GM06990 (cell line): Measurements from ENCODE around the gene SYNE4.
"Not testable (repeated sequence)": the region's sequence is repeated elsewhere in the genome, so short reads cannot be mapped to it uniquely, and the experiment has no call there.

Experiments
- DNase-seq: peaks from one replicate; pipeline ENCODE4 v3.0.0-alpha.2; 2011; ENCODE audit not compliant: insufficient read length; ENCODE audit errors: extremely low read depth
- H3K27me3 ChIP-seq: replicated peaks from 2 replicates; pipeline ENCODE4 v1.6.0; 2011; ENCODE audit warnings: low read length; ENCODE audit not compliant: control insufficient read depth, insufficient read depth
- H3K36me3 ChIP-seq: 2 replicates; pipeline ENCODE4 v1.5.1; 2011; ENCODE audit warnings: low read length; ENCODE audit not compliant: control insufficient read depth, insufficient read depth
- H3K4me3 ChIP-seq: replicated peaks from 2 replicates; pipeline ENCODE4 v1.5.1; 2011; ENCODE audit warnings: low read depth, mild to moderate bottlenecking, control low read depth, low read length
- CTCF ChIP-seq: IDR thresholded peaks from 2 replicates; pipeline ENCODE4 v1.5.1; 2011; ENCODE audit warnings: low read length, control low read depth, mild to moderate bottlenecking, inconsistent platforms; ENCODE audit not compliant: insufficient read depth, poor library complexity, severe bottlenecking

The SYNE4 gene

GRCh38 chr19:36049080-36049698 lies 40.6 kb upstream of the SYNE4 start:
- Histone ChIP-seq H3K36me3 (no peaks in the 10 kb centered on the region; the same call in 1 of the 2 replicates), H3K27me3 (no peaks in the 10 kb centered on the region), H3K4me3 (no peak overlapping the region)
- TF ChIP-seq CTCF = no peak
- DNase-seq = no peak

- Histone ChIP-seq H3K36me3 (no peaks in the 10 kb centered on the region; the same call in 1 of the 2 replicates), H3K4me3 (no peak overlapping the region), H3K27me3 (no peaks in the 10 kb centered on the region)
- no peak for TF ChIP-seq CTCF
- DNase-seq = no peak
Observed at GRCh38 chr19:36047835-36048234, 39.2 kb upstream of the SYNE4 start.

GRCh38 chr19:36046443-36047050 lies 37.9 kb upstream of the SYNE4 start:
- TF ChIP-seq CTCF = no peak
- no peak for DNase-seq
- H3K4me3 ChIP-seq = no peak overlapping the region
- H3K27me3 ChIP-seq = no peaks in the 10 kb centered on the region
- H3K36me3 ChIP-seq = no peaks in the 10 kb centered on the region; the same call in 1 of the 2 replicates

DNA sequence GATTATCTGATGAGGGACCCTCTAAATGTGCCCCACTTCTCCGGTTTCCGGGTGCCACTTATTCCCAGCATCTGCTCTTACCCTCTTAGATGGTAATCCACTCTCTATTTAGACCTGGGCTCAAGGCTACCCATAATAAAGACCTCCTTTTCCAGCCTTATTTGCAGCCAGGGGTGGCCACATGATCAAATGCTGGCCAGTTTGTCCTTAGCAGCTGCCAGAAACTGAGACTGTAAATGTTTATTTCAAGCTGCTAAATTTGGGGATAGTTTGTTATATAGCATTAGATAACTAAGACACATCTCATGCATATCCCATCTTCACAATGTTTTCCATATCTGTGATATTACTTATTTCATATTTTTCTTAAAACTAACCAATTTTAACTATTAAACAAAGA lies 35.3 kb upstream of the SYNE4 start:
- Histone ChIP-seq H3K4me3 (no peak overlapping the region), H3K36me3 (peaks cover 2% of the 10 kb centered on the region), H3K27me3 (no peaks in the 10 kb centered on the region)
- no peak for TF ChIP-seq CTCF
- DNase-seq = no peak

- Histone ChIP-seq H3K27me3 (no peaks in the 10 kb centered on the region), H3K4me3 (no peak overlapping the region), H3K36me3 (peaks cover 2% of the 10 kb centered on the region)
- DNase-seq = no peak
- no peak for TF ChIP-seq CTCF
Observed at GRCh38 chr19:36041831-36042230, 33.2 kb upstream of the SYNE4 start.

DNA sequence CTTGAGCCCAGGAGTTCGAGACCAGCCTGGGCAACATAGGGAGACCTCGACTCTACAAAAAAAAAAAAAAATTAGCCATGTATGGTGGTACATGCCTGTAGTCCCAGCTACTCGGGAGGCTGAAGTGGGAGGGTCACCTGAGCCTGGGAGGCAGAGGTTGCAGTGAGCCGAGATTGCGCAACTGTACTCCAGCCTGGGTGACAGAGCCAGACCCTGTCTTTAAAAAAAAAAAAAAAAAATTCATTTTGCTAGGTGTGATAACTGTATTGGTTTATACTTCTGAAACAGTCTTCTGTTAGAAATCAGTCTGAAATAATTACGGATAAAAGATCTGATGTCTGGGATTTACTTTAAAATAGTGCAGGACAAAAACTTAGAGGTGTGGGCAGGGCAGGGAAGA lies 32.5 kb upstream of the SYNE4 start:
- DNase-seq, H3K27me3 ChIP-seq, H3K36me3 ChIP-seq, H3K4me3 ChIP-seq: not testable (repeated sequence)
